Measurements from ENCODE around the gene FKBP6. TPM values are rescaled to one million over a fixed set of nuclear protein-coding genes. Genes with fewer than 3 reads are reported as not detected.

The FKBP6 gene
- total and polyA plus RNA-seq, 9 of the 15 experiments (the other 6 are each of a cell fraction or from before 2014, with no cell fraction given): not detected

DNA sequence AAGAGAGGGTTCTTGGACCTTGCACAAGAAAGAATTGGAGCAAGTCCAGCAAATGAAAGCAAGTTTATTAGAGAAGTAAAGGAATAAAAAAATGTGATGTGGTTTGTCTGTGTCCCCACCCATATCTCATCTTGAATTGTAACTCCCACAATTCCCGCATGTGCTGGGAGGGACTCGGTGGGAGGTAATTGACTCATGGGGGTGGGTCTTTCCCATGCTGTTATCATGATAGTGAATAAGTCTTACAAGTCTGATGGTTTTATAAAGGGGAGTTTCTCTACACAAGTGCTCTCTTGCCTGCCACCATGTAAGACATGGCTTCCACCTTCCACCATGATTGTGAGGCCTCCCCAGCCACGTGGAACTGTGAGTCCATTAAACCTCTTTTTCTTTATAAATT is 66.5 kb downstream of the FKBP6 start:
- no peak for FAIRE-seq
- no peaks in the 10 kb centered on the region for H3K79me2 ChIP-seq (ENCODE audit: control insufficient read depth, insufficient read depth, low read length)
- TF ChIP-seq XRCC3 (IDR thresholded peaks at IDR 0.05) (no peak), GTF2E2 (tag; IDR thresholded peaks at IDR 0.05) (no peak), YY1 (IDR thresholded peaks at IDR 0.05; ENCODE audit: borderline replicate concordance in 1 of 3, control insufficient read depth in 1 of 3, extremely low read depth in 1 of 3, insufficient read depth in 3 of 3, insufficient read length in 1 of 3, insufficient replicate concordance in 2 of 3, low read depth in 1 of 3, low read length in 2 of 3) (peak in 1 of 3 experiments; percentile 11), FUS (optimal IDR thresholded peaks at IDR 0.05; ENCODE audit: low read depth, low read length) (no peak), RBM39 (optimal IDR thresholded peaks at IDR 0.05; ENCODE audit: low read depth, low read length) (no peak)
- no peaks in the 10 kb centered on the region for H3K9me1 ChIP-seq (ENCODE audit: control insufficient read depth, insufficient read depth, low read length)
- peaks cover 4 to 22% of the 10 kb centered on the region in 2 experiments; a peak in 4 of 5 replicates for H3K27me3 ChIP-seq (ENCODE audit: control insufficient read depth in 2 of 2, insufficient read depth in 2 of 2, low read length in 2 of 2)
- no peaks in the 10 kb centered on the region for H3K36me3 ChIP-seq (ENCODE audit: control insufficient read depth, insufficient read depth, low read length)
- WGBS (ENCODE audit: insufficient coverage, low coverage, missing lambda C conversion rate): 0% methylated on average over 3 of the region's 3 CpGs
- peaks cover 2% of the 10 kb centered on the region for H3K9me3 ChIP-seq (replicated peaks; ENCODE audit: control insufficient read depth, insufficient read depth, low read depth, low read length)
- no peak for DNase-seq (ENCODE audit: extremely low read depth in 1 of 4, low spot score in 3 of 4)
- intact Hi-C loops (cut with micrococcal nuclease): no loop called here
- in situ Hi-C loops (cut with MboI): no loop called here
- H3K4me1 ChIP-seq (replicated peaks in 1 of 2; ENCODE audit: control insufficient read depth in 2 of 2, insufficient read depth in 2 of 2, low read length in 2 of 2): peaks cover 0 to 7% of the 10 kb centered on the region in 2 experiments; a peak in 2 of 5 replicates
- no TSS peak for BruUV-seq (replicated peaks)
- no peak overlapping the region for H3K4me2 ChIP-seq (ENCODE audit: insufficient read depth, low read length)
- H2AFZ ChIP-seq (ENCODE audit: low read depth, low read length): peak overlapping the region; percentile 68; the same call in 1 of the 2 replicates
- ChIA-PET CTCF (ENCODE audit: low intra/inter-chr PET ratio) (no interaction called here), POLR2A (no interaction called here)
- ATAC-seq: no peak
- no peaks in the 10 kb centered on the region for H4K20me1 ChIP-seq (replicated peaks; ENCODE audit: control insufficient read depth, insufficient read depth, low read length)
- H3K4me3 ChIP-seq: no peak overlapping the region
- H3K27ac ChIP-seq (ENCODE audit: extremely low read depth, low read depth, low read length): no peak overlapping the region
- no peak overlapping the region for H3K9ac ChIP-seq (ENCODE audit: insufficient read depth in 1 of 2, low read depth in 2 of 2, low read length in 2 of 2)
